Activated T-helper 9 cell treated with anti-CD3 and anti-CD28 coated beads, Interleukin-2, amount 50 U/mL, for 16 hours (primary cell): ENCODE results near the gene PBRM1.

Experiments used
- DNase-seq: peaks from one replicate; pipeline ENCODE4 v3.0.0-alpha.2; 2020; ENCODE audit warnings: low read depth

The PBRM1 gene

DNA sequence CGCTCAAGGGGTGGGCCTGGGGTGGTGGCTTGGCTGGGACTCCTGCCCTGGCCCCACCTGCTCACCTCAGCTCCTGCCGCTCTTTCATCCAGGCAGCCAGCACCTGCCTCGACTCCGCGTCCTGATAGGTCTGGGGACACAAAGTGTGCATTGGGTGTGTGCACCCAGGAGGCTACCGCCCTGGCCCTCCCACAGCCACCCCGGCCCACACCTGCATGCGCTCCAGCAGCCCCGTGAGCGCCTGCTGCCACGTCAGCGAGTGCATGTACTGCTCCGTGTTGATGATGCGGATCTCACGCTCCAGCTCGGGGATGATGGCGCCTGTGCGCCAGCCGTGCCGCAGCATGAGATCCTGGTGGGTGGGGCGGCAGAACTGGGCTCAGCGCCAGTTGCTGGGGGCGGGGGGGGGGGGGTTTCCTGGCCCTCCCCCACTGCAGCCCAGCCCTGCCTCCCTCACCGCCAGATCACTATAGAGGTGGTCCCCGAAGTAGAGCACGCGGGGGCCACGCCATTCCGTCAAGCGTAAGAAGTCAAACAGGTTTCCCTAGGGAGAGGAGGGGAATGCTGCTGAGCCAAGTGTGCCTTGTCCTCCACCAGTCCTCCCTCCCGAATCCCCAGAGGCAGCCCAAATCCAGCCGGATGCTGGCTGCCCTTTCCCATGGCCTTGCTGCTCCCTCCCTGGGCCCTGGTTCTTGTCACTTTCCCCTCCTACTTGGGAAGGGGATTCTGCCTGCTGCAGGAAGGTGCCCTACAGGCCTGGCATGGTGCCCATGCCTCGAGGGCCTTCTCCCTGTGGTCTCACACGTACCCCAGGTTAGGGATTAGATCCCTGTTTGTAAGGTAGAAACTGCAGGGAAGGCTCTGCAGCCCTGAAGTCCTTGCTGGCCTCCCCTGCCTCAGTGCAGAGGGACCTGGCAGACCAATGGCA, 160.7 kb downstream of the PBRM1 start:
- no peak for DNase-seq

DNA sequence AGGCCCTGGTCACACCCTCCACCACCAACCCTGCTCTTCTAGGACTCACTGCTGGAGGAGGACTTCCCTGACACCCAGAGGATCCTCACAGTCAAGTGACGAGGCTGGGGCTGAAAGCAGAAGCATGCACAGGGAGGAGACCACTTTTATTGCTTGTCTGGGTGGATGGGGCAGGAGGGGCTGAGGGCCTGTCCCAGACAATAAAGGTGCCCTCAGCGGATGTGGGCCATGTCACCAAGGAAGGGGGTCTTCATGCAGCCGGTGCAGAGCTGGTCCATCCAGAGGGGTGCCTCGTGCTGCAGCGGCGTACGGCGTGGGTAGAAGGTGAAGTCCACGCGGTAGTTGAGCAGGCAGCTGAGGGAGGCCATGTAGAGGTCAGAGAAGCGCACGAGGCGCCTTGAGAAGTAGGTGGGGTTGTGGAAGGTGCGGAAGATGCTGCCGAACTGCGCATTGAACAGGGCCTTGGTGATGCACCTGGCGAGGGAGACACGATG, 161.4 kb downstream of the PBRM1 start:
- DNase-seq: no peak

DNA sequence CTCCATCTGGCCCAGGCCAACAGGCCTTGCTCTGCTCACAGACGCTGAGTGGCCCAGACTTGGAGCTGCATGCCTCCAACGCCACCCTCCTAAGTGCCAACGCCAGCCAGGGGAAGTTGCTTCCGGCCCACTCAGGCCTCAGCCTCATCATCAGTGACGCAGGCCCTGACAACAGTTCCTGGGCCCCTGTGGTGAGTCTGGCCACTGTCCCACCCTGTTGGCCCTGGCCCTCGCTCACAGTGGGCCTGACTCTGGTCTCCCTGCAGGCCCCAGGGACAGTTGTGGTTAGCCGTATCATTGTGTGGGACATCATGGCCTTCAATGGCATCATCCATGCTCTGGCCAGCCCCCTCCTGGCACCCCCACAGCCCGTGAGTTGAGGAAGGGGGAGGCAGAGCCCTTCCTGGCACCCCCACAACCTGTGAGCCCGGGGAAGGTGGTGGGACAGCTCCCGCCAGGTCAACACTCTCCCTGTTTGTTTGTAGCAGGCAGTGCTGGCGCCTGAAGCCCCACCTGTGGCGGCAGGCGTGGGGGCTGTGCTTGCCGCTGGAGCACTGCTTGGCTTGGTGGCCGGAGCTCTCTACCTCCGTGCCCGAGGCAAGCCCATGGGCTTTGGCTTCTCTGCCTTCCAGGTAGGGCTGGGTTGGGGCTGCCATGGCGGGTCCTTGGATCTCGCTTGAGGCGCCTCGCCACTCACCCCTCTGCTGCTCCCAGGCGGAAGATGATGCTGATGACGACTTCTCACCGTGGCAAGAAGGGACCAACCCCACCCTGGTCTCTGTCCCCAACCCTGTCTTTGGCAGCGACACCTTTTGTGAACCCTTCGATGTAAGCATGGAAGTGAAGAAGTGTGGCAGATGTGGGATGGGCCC, 162.1 kb downstream of the PBRM1 start:
- DNase-seq: no peak

DNA sequence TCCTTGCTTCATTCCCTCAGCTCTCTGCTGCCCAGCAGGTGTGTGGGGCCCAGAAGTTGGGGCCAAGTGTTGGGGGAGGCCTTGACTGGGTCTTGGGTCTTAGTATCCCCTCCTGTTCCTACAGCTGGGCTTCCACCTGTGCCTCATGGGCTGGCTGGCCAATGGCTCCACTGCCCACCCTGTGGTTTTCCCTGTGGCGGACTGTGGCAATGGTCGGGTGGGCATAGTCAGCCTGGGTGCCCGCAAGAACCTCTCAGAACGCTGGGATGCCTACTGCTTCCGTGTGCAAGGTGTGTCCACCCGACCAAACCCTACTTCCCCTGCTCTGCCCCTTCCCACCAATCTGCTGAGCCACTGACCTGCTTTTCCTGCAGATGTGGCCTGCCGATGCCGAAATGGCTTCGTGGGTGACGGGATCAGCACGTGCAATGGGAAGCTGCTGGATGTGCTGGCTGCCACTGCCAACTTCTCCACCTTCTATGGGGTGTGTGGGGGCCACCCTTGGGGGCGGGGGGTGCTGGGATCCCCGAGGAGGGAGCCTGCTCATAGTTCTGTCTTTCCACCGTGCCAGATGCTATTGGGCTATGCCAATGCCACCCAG, 163.0 kb downstream of the PBRM1 start:
- DNase-seq: no peak

DNA sequence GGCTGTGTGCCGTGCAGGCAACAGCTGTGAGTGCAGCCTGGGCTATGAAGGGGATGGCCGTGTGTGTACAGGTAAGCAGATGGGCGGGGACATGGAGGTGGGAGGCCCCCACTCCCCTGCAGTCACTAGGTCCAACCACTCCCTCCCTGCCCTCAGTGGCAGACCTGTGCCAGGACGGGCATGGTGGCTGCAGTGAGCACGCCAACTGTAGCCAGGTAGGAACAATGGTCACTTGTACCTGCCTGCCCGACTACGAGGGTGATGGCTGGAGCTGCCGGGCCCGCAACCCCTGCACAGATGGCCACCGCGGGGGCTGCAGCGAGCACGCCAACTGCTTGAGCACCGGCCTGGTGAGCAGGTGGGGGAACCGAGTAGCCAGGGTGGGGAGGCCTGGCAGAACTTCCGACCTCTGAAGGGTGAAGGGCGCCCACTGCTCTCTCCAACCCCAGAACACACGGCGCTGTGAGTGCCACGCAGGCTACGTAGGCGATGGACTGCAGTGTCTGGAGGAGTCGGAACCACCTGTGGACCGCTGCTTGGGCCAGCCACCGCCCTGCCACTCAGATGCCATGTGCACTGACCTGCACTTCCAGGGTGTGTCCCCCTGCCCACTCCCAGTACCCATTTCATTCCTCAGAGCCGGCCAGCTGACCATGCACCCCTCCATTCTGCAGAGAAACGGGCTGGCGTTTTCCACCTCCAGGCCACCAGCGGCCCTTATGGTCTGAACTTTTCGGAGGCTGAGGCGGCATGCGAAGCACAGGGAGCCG, 163.6 kb downstream of the PBRM1 start:
- DNase-seq: no peak

DNA sequence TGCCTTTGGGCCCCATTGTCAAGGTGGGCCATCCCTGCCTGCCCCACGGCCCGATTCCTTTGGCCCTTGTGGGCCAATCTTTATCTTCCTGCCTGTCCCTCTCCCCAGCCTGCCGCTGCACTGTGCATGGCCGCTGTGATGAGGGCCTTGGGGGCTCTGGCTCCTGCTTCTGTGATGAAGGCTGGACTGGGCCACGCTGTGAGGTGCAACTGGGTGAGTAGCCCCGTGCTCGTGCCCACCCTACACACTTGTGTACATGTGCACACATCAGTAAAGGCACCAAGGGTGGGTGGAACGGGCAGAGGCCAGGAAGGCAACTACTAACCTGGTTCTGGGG, 164.3 kb downstream of the PBRM1 start:
- DNase-seq: no peak

DNA sequence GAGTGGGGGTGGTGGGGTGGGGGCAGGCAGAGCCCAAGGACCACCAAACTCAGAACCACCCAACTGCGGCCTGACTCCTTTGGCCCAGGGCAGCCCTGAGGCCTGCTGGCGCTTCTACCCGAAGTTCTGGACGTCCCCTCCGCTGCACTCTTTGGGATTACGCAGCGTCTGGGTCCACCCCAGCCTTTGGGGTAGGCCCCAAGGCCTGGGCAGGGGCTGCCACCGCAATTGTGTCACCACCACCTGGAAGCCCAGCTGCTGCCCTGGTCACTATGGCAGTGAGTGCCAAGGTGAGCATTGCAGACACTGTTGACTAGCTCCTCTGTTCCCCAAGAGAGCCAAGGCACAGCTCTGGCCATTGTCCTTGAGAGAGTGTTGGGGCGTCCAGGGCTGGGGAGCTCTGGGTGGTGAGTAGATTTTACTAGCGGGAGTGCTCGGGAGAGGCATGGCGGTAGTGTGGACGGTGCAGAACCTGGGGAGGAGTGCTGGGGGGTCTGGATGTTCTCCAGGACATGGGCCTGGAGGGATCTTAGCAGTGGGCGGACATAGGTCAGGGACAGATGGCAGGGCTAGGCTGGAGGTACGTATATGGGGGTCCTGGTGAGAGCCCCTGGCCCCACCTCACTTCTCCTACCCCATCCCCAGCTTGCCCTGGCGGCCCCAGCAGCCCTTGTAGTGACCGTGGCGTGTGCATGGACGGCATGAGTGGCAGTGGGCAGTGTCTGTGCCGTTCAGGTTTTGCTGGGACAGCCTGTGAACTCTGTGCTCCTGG, 164.8 kb downstream of the PBRM1 start:
- DNase-seq: no peak

DNA sequence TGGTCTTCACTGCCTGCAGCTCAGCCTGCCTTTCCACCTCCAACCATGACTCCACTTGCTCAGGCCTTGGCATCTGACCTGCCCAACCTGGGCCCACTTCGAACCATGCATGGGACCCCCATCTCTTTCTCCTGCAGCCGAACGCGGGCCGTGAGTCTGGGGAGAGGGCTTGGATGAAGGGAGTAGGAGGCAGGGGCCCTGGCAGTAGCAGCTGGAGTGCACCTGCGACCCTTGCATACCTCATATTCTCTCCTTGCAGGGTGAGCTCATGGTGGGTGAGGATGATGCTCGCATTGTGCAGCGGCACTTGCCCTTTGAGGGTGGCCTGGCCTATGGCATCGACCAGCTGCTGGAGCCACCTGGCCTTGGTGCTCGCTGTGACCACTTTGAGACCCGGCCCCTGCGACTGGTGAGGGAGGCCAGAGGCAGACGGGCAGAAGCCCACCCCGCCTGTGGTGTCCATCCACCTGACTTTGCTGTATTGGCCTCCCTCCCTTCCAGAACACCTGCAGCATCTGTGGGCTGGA, 165.5 kb downstream of the PBRM1 start:
- no peak for DNase-seq

DNA sequence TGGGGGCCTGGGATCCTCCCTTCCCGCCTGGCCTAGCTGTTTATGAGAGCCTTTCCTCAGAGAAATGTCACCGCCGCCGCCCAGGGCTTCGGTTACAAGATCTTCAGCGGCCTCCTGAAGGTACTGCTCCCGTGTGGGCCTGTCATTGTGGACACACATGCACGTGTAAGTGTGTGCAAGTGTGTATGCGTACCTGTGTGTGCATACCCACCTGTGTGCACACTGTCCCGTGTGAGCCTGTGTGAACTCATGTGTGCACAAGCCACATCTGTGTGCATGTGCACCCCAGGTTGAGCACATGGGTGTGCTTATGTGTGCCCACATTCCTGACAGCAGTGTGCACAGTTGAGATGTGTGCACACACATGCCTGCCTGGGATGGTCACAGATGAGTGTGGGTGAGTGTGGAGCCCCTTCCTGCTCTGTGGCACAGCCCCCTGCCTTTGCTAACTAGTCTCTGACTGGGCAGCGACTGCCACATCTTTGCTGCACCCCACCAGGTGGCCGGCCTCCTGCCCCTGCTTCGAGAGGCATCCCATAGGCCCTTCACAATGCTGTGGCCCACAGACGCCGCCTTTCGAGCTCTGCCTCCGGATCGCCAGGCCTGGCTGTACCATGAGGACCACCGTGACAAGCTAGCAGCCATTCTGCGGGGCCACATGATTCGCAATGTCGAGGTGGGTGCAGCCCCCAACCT, 166.1 kb downstream of the PBRM1 start:
- DNase-seq: no peak

DNA sequence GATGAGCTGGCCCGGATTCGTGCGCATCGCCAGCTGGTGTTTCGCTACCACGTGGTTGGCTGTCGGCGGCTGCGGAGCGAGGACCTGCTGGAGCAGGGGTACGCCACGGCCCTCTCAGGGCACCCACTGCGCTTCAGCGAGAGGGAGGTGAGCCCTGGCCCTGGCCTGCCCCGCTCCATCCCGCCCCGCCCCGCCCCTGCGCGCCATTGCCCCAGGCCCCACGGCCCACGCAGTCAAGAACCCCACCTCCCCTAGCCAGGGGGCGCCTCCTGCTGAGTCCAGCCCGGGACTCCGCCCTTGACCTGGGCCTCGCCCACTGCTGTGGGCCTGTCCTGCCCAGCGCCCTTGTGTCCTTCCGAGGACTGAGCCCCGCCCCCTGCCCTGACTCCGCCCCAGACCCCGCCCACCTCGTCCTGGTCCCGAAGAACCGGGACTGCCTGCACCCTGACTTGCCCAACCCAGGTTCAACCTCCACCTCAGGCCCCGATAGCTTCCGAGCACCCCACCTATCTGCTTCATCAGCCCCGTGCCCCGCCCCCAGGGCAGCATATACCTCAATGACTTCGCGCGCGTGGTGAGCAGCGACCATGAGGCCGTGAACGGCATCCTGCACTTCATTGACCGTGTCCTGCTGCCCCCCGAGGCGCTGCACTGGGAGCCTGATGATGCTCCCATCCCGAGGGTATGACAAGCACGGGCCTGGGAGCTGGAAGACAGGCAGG, 166.8 kb downstream of the PBRM1 start:
- DNase-seq: no peak

DNA sequence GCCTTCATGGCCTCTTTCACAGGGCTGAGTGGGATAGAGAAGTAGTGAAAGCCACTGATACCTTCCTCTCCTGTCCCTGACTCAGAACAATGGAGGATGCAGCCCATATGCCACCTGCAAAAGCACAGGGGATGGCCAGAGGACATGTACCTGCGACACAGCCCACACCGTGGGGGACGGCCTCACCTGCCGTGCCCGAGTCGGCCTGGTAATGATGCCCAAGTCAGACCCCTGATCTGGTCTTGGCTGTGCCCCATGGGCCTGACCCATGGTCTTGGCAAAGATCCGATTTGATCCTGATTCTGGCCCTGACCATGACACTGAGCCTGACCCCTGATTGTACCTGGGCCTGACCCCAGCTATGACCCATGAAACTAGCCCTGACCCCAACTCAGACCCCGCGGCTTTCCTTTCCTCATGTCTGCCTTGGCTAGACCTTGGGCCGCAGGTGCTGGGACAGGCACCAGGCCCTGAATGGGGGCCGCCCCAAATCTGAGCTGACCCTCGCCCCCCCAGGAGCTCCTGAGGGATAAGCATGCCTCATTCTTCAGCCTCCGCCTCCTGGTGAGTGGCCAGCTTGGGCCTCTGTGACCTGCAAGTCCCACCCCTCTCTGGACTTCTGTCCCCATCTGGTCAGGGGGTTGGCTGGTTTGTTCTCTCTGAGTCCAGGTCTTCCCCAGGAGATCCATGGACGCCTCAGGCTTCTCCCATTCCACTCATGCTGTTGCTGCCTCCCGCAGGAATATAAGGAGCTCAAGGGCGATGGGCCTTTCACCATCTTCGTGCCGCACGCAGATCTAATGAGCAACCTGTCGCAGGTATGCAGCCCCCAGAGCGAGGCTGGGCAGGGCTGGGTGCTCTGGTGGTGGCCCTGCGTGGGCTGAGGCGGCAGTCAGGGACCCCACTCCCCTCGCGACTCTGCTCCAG, 167.7 kb downstream of the PBRM1 start:
- DNase-seq: no peak

DNA sequence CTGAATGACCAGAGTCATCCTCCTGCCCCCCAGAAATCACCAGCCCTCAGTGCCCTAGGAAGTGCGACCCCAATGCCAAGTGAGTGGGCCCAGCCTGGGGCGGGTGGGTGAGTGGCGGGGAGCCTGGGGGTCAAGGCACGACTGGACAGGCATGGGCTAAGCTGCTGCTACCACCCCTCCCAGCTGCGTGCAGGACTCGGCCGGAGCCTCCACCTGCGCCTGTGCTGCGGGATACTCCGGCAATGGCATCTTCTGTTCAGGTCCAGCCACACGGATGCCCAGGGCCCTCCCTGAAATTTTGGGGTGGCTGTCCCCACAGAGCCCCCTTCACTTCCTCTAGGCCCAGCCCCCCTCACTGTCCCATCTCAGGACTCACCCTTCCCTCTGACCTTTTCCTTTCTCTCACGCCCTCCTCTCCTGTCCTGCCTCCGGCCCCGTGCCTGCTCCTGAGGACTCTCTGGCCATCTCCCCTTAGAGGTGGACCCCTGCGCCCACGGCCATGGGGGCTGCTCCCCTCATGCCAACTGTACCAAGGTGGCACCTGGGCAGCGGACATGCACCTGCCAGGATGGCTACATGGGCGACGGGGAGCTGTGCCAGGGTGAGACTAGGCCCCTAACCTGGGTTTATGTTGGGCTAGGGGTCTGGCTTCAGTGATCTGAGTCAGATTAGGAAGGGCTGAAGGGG, 169.1 kb downstream of the PBRM1 start:
- no peak for DNase-seq

DNA sequence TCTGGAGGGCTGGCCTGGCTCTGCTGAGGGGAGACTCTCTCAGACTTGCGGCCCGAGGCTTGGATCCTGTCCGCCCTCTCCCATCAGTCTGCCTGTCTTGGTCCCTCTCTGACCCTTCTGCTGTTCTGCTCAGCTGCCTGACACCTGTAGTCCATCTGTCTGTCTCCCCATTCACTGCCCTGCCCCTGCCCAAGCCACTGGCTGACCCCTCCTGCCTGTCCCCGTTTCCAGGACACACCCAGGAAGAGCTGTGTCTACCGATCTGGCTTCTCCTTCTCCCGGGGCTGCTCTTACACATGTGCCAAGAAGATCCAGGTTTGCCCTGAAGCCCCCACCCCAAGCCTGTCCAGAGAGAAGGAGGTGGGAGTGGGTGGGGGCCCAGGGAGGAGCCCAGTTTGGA, 170.5 kb downstream of the PBRM1 start:
- no peak for DNase-seq

DNA sequence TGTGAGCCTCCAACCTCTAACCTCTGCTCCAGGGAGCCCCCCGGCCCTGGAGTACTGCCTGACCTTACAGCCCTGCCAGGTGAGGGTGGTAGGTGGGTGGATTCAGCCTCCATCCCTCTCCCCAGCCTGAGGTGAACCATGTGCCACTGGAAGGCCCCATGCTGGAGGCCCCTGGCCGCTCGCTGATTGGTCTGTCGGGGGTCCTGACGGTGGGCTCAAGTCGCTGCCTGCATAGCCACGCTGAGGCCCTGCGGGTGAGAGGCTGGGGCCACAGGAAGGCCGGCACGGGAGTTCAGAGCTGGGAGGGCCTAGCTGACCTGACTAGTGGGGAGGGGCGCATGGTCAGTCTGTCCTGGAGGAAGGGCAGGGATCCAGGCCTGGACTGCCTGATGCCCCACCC, 171.1 kb downstream of the PBRM1 start:
- DNase-seq: no peak

DNA sequence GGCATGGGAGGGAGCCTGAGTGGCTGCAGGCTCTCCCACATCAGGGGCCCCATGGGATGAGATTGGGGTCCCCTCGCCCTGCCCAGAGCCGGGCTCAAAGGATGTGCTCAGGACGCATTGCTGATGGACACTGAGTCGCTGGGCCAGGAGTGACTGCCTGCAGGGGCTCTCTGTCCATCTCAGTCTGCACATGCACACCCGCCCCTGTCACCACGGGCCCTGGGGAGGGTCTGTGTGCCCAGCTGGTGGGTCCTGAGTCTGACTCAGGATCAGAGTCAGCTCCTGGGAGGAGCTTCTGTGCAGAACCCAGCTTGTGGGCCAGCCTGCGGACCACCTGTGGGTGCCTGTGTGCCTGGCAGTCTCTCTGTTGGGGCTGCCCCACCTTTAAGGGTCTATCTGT, 172.4 kb downstream of the PBRM1 start:
- DNase-seq: no peak

DNA sequence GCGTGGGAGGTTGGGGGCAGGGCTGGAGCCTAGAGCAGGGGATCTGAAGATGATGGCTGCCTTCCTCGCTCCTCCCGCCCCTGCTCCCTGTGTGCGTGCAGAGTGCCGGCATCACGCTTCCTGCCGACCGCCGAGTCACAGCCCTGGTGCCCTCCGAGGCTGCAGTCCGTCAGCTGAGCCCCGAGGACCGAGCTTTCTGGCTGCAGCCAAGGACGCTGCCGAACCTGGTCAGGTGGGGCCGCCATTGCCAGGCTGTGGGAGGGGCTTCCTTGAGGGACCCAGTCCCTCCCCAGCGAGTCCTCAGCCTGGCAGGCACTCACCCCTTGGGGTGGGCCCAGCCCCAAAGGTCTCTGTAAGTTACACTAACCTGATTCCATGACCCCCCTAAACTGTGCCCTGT, 173.0 kb downstream of the PBRM1 start:
- no peak for DNase-seq

DNA sequence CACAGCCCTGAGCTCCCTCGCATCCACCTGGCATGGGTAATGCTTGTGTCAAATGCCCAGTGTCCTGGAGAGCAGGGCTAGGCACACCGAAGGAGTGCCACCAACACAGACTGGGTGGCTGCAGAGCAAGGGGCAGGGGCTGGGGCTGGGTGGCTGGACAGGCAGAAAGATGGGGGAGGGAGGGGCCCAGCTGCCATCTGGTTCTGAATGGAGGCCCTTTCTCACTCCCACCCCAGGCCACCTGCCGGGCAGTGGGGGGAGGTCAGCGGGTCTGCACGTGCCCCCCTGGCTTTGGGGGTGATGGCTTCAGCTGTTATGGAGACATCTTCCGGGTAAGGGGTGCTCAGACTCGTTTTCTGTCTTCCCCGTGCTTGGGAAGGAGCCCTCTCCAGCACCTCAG, 173.6 kb downstream of the PBRM1 start:
- no peak for DNase-seq

DNA sequence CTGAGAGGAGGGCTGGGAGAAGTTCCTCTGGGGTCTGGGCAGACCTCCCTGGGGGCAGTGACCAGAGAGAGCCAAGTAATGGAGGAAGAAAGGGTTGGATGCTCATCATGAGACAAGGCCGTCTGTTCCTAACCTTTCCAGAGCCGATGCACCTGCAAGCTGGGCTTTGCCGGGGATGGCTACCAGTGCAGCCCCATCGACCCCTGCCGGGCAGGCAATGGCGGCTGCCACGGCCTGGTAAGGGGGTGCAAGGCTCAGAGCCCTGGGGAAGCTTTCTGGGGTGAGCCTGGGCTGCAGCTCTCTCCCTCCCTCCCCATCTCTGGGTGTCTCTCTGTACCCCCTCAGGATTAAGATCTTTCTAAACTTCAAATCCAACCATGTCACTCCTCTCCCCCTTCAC, 174.2 kb downstream of the PBRM1 start:
- DNase-seq: no peak
